Chondrocyte (in vitro differentiated cells): ENCODE measurements around the gene FOXP1. TPM values are rescaled to one million over a fixed set of nuclear protein-coding genes. Genes with fewer than 3 reads are reported as not detected.

Experiments used
- DNase-seq: peaks from one replicate; pipeline ENCODE4 v3.0.0; 2021; ENCODE audit warnings: mixed read lengths, low spot score
- H3K27ac Mint-ChIP-seq: one replicate; pipeline ENCODE4 v1.8.0; 2021; ENCODE audit warnings: mild to moderate bottlenecking, moderate library complexity, mixed read lengths; ENCODE audit not compliant: unreplicated experiment
- H3K27me3 Mint-ChIP-seq: 2 replicates; pipeline ENCODE4 v1.8.0; 2021; ENCODE audit warnings: low read depth, mixed read lengths
- H3K36me3 Mint-ChIP-seq: 2 replicates; pipeline ENCODE4 v1.8.0; 2021; ENCODE audit warnings: low read depth, mixed read lengths
- H3K4me1 Mint-ChIP-seq: 2 replicates; pipeline ENCODE4 v1.8.0; 2021; ENCODE audit warnings: low read depth, mild to moderate bottlenecking, mixed read lengths
- H3K4me3 Mint-ChIP-seq: one replicate; pipeline ENCODE4 v1.8.0; 2021; ENCODE audit warnings: mild to moderate bottlenecking, moderate library complexity, mixed read lengths; ENCODE audit not compliant: unreplicated experiment
- H3K9me3 Mint-ChIP-seq: 2 replicates; pipeline ENCODE4 v1.8.0; 2021; ENCODE audit warnings: low read depth, mixed read lengths
- CTCF ChIP-seq: fragments of 200-600 bp; sonication (generic); IDR thresholded peaks from 2 replicates; pipeline ENCODE4 v1.5.0; 2021; ENCODE audit warnings: antibody characterized with exemption, mild to moderate bottlenecking, moderate library complexity
- total RNA-seq: library from RNA; stranded (reverse); gene quantifications from 3 replicates; pipeline ENCODE4 v1.2.1, GENCODE V29; 2021

Gene FOXP1
- total RNA-seq, 1 donor from 2014 or later: 206 TPM

GRCh38 chr3:71299160-71299559 is 284.4 kb downstream of the FOXP1 start:
- Mint-ChIP-seq H3K27me3 (no peaks in the 10 kb centered on the region), H3K27ac (no peak overlapping the region), H3K4me3 (no peak overlapping the region), H3K9me3 (no peaks in the 10 kb centered on the region), H3K4me1 (peaks cover 58% of the 10 kb centered on the region), H3K36me3 (peaks cover 7% of the 10 kb centered on the region)
- TF ChIP-seq CTCF: no peak
- no peak for DNase-seq

- Mint-ChIP-seq H3K9me3 (no peaks in the 10 kb centered on the region), H3K4me1 (peaks cover 29% of the 10 kb centered on the region), H3K27me3 (no peaks in the 10 kb centered on the region), H3K27ac (no peak overlapping the region), H3K36me3 (peaks cover 11% of the 10 kb centered on the region), H3K4me3 (no peak overlapping the region)
- no peak for TF ChIP-seq CTCF
- no peak for DNase-seq
Observed at GRCh38 chr3:71294919-71295318, 288.6 kb downstream of the FOXP1 start.

- peaks cover 7% of the 10 kb centered on the region for H3K36me3 Mint-ChIP-seq
- no peak for TF ChIP-seq CTCF
- no peak overlapping the region for H3K4me3 Mint-ChIP-seq
- no peaks in the 10 kb centered on the region for H3K27me3 Mint-ChIP-seq
- peak overlapping the region; percentile 39 for H3K27ac Mint-ChIP-seq
- peaks cover 29% of the 10 kb centered on the region for H3K4me1 Mint-ChIP-seq
- no peaks in the 10 kb centered on the region for H3K9me3 Mint-ChIP-seq
- no peak for DNase-seq
Observed at GRCh38 chr3:71290301-71290700, 293.2 kb downstream of the FOXP1 start.

GRCh38 chr3:71288269-71288930 is 295.1 kb downstream of the FOXP1 start:
- H3K27ac Mint-ChIP-seq: peak overlapping the region; percentile 22
- TF ChIP-seq CTCF: no peak
- H3K4me1 Mint-ChIP-seq: peaks cover 32% of the 10 kb centered on the region
- no peak overlapping the region for H3K4me3 Mint-ChIP-seq
- no peak for DNase-seq
- peaks cover 7% of the 10 kb centered on the region for H3K36me3 Mint-ChIP-seq
- H3K27me3 Mint-ChIP-seq: no peaks in the 10 kb centered on the region
- no peaks in the 10 kb centered on the region for H3K9me3 Mint-ChIP-seq

GRCh38 chr3:71285086-71285485 is 298.4 kb downstream of the FOXP1 start:
- Mint-ChIP-seq H3K27me3 (no peaks in the 10 kb centered on the region), H3K27ac (peak overlapping the region; percentile 92), H3K36me3 (peaks cover 5% of the 10 kb centered on the region), H3K4me3 (no peak overlapping the region), H3K4me1 (peaks cover 22% of the 10 kb centered on the region), H3K9me3 (no peaks in the 10 kb centered on the region)
- no peak for TF ChIP-seq CTCF
- no peak for DNase-seq
